MCF 10A (cell line): ENCODE measurements around the gene SOHLH2. TPM values are rescaled to one million over a fixed set of nuclear protein-coding genes. Genes with fewer than 3 reads are reported as not detected.

Experiments used
- BruUV-seq: library from RNA; stranded (reverse); fragments of 400-500 nt; replicated peaks from 2 replicates; lab custom pipeline; 2021; lab: Mats Ljungman, UMichigan
- CTCF ChIA-PET: fragments of 300-600 bp; sonication (Branson Sonifier 250); formaldehyde crosslinking; extraction: SDS; loops from one replicate; lab custom pipeline; 2021; ENCODE audit warnings: antibody characterized with exemption, inconsistent platforms; lab: Yijun Ruan, JAX
- POLR2A ChIA-PET: fragments of 300-600, 350-650 bp; sonication (Branson Sonifier 250); formaldehyde crosslinking; extraction: SDS; loops from one replicate; lab custom pipeline; 2020; ENCODE audit warnings: antibody characterized with exemption, inconsistent platforms; lab: Yijun Ruan, JAX
- DNase-seq: peaks from one replicate; pipeline ENCODE4 v3.0.0-alpha.2; 2018; ENCODE audit not compliant: unreplicated experiment
- H3K27ac Mint-ChIP-seq: one replicate; pipeline ENCODE4 v1.8.0; 2022; ENCODE audit warnings: mild to moderate bottlenecking, low read depth, mixed read lengths; ENCODE audit not compliant: unreplicated experiment
- H3K27me3 Mint-ChIP-seq: one replicate; pipeline ENCODE4 v1.8.0; 2022; ENCODE audit warnings: mixed read lengths; ENCODE audit not compliant: insufficient read depth, unreplicated experiment
- H3K36me3 Mint-ChIP-seq: one replicate; pipeline ENCODE4 v1.8.0; 2022; ENCODE audit warnings: mild to moderate bottlenecking, moderate library complexity, mixed read lengths; ENCODE audit not compliant: insufficient read depth, unreplicated experiment
- H3K4me1 Mint-ChIP-seq: one replicate; pipeline ENCODE4 v1.8.0; 2022; ENCODE audit warnings: mixed read lengths; ENCODE audit not compliant: insufficient read depth, unreplicated experiment
- H3K4me3 Mint-ChIP-seq: one replicate; pipeline ENCODE4 v1.8.0; 2022; ENCODE audit warnings: mild to moderate bottlenecking, moderate library complexity, mixed read lengths; ENCODE audit not compliant: unreplicated experiment
- H3K9me3 Mint-ChIP-seq: one replicate; pipeline ENCODE4 v1.8.0; 2022; ENCODE audit warnings: mixed read lengths; ENCODE audit not compliant: unreplicated experiment
- intact Hi-C: fragments of 100-400 bp; cut with micrococcal nuclease; formaldehyde crosslinking; loops from 2 replicates; pipeline ENCODE4 v1.14.1; 2022
- total RNA-seq: library from RNA; stranded (reverse); gene quantifications from 2 replicates; pipeline ENCODE4 v1.2.3, GENCODE V29; 2022
- TF ChIP-seq, protein P1 (sequence below): fragments of 200-600 bp; IDR thresholded peaks from one replicate; pipeline ENCODE4 v1.8.0; 2022; ENCODE audit warnings: antibody characterized with exemption, mild to moderate bottlenecking; ENCODE audit not compliant: unreplicated experiment

SOHLH2 gene
- total RNA-seq, 1 experiment from 2014 or later: 1.2 TPM

DNA sequence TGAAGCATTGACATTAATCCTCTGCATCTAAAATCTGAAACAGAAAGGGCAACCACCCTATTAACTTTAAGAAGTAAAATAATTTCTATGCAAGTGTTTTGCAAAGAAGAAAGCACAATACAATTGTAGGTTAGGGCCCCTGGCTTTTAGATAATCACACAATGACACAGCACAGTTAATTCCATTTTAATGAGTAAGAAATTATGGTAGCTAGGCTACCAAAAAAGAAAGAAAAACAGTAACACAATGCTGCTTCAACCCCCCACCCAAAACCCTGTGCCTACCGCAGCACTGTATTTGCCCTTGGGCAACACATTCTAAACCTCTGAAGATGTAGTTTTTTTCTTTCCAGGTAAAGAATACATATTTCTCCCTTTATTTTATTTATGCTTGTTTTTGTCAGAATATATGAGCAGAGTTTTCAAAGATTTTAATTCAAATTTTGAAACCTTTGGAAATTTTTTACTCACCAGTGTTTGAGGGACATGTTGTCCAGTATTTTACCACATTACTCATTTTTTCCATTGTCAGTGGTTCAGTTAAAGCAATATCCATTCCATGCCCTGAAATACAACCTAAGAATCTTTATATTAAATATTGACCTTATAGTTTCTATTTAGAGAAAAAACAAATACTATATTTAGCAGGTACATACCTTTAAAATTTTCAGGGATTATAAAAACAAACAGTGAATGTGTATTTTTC lies 21.1 kb downstream of the SOHLH2 start:
- CTCF ChIA-PET: interaction anchor here (1.0 to 1.4 kb wide), 2 partner anchors 70 to 214 kb away, joined by 3 to 4 read pairs; no protein-coding TSS in a partner anchor
- Mint-ChIP-seq H3K9me3 (no peaks in the 10 kb centered on the region), H3K36me3 (no peaks in the 10 kb centered on the region), H3K27me3 (no peaks in the 10 kb centered on the region), H3K4me3 (no peak overlapping the region), H3K4me1 (peaks cover 8% of the 10 kb centered on the region), H3K27ac (peak overlapping the region; percentile 80)
- intact Hi-C loops: loop anchor here (5.0 kb wide), 1 partner anchor 84 kb away; no protein-coding TSS in a partner anchor
- TF ChIP-seq, protein P1, sequence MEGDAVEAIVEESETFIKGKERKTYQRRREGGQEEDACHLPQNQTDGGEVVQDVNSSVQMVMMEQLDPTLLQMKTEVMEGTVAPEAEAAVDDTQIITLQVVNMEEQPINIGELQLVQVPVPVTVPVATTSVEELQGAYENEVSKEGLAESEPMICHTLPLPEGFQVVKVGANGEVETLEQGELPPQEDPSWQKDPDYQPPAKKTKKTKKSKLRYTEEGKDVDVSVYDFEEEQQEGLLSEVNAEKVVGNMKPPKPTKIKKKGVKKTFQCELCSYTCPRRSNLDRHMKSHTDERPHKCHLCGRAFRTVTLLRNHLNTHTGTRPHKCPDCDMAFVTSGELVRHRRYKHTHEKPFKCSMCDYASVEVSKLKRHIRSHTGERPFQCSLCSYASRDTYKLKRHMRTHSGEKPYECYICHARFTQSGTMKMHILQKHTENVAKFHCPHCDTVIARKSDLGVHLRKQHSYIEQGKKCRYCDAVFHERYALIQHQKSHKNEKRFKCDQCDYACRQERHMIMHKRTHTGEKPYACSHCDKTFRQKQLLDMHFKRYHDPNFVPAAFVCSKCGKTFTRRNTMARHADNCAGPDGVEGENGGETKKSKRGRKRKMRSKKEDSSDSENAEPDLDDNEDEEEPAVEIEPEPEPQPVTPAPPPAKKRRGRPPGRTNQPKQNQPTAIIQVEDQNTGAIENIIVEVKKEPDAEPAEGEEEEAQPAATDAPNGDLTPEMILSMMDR: no peak
- BruUV-seq: no TSS peak
- POLR2A ChIA-PET: interaction anchor here (0.9 to 1.3 kb wide), 3 partner anchors 82 to 205 kb away, joined by 3 to 5 read pairs (median 3); no protein-coding TSS in a partner anchor
- DNase-seq: peak; percentile 64

- no peaks in the 10 kb centered on the region for H3K27me3 Mint-ChIP-seq
- H3K4me3 Mint-ChIP-seq: no peak overlapping the region
- H3K27ac Mint-ChIP-seq: peak overlapping the region; percentile 80
- TF ChIP-seq, protein P1: no peak
- CTCF ChIA-PET: interaction anchor here (0.6 to 1.4 kb wide), 2 partner anchors 213 to 1747 kb away, joined by 3 to 4 read pairs; no protein-coding TSS in a partner anchor
- no peaks in the 10 kb centered on the region for H3K36me3 Mint-ChIP-seq
- peaks cover 8% of the 10 kb centered on the region for H3K4me1 Mint-ChIP-seq
- no TSS peak for BruUV-seq
- no peaks in the 10 kb centered on the region for H3K9me3 Mint-ChIP-seq
- intact Hi-C loops: loop anchor here (5.0 kb wide), 1 partner anchor 85 kb away; no protein-coding TSS in a partner anchor
- POLR2A ChIA-PET: no interaction called here
- no peak for DNase-seq
Observed at GRCh38 chr13:36192166-36192565, 22.2 kb downstream of the SOHLH2 start.

GRCh38 chr13:36190771-36191170 lies 23.6 kb downstream of the SOHLH2 start:
- no peak for DNase-seq
- intact Hi-C loops: loop anchor here (5.0 kb wide), 1 partner anchor 87 kb away; no protein-coding TSS in a partner anchor
- BruUV-seq: no TSS peak
- Mint-ChIP-seq H3K27ac (no peak overlapping the region), H3K27me3 (no peaks in the 10 kb centered on the region), H3K9me3 (no peaks in the 10 kb centered on the region), H3K4me1 (peaks cover 8% of the 10 kb centered on the region), H3K4me3 (no peak overlapping the region), H3K36me3 (no peaks in the 10 kb centered on the region)
- CTCF ChIA-PET: interaction anchor here (0.9 to 1.1 kb wide), 2 partner anchors 14 to 82 kb away, joined by 3 read pairs; no protein-coding TSS in a partner anchor
- TF ChIP-seq, protein P1: no peak
- POLR2A ChIA-PET: no interaction called here

DNA sequence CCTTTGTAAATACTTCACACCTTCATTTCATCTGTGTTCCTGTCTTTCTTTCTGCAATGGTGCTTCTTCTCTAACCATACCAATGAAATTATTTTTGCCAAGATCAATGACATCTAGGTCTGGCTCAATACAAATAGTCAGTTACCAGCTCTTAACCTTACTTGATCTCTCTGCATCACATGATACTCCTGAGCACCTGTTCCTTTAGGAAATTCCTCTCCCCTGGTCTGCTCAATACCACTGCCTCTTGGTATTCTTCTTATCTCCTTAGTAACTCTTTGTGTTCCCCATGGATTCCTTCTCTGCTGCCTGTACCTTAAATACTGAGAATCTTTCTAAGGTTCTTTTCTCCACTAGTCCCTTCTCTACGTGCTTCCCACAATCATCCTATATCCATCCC lies 25.9 kb downstream of the SOHLH2 start:
- Mint-ChIP-seq H3K4me1 (peaks cover 6% of the 10 kb centered on the region), H3K4me3 (no peak overlapping the region), H3K36me3 (no peaks in the 10 kb centered on the region), H3K27me3 (no peaks in the 10 kb centered on the region), H3K27ac (no peak overlapping the region), H3K9me3 (no peaks in the 10 kb centered on the region)
- ChIA-PET CTCF (interaction anchor here (0.9 to 1.0 kb wide), 2 partner anchors 10 to 22 kb away, joined by 3 to 4 read pairs; no protein-coding TSS in a partner anchor), POLR2A (interaction anchor here (0.6 kb wide), 1 partner anchor 25 kb away, joined by 3 read pairs; no protein-coding TSS in a partner anchor)
- no TSS peak for BruUV-seq
- TF ChIP-seq, protein P1: no peak
- no peak for DNase-seq
- intact Hi-C loops: no loop called here
